Lower leg skin (tissue), 3 donors: ENCODE results near the gene GJD2.

ENCODE experiments used
- CTCF ChIP-seq, 3 donors: fragments of 450-650 bp; IDR thresholded peaks; one replicate each; pipeline ENCODE4 v1.5.1; 2016; ENCODE audit warnings: antibody characterized with exemption in 3 of 3, mild to moderate bottlenecking in 3 of 3, moderate library complexity in 2 of 3
- POLR2A ChIP-seq, 2 donors: fragments of 450-650 bp; IDR thresholded peaks; one replicate each; pipeline ENCODE4 v1.6.1; 2016 to 2017; ENCODE audit warnings: antibody characterized with exemption in 2 of 2, mild to moderate bottlenecking in 1 of 2, moderate library complexity in 1 of 2

GRCh38 chr15:34776606-34777105, 21.9 kb upstream of the GJD2 start:
- TF ChIP-seq CTCF (IDR thresholded peaks at IDR 0.05) = no peak
- TF ChIP-seq POLR2A (IDR thresholded peaks at IDR 0.05) = no peak
